ENCODE results near the gene ACACB.

DNA sequence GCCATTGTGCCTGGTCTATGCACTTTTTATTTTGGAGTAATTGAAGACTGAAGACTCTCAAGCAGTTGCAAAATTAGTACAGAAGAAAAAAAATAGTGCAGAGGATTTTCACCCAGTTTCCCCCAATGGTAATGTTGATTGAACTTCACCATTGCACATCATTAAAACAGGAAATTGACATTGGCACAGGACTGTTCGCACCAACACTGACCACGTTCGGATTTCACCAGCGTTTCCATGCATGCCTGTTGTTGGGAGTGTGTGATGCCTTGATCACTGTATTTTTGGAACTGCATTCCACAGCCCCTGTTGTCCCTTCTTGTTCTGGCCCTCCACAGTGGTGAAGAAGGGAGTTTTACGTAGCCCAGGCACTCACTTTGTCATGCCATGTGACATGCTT lies 125.5 kb downstream of the ACACB start:
- TF ChIP-seq, protein P1, sequence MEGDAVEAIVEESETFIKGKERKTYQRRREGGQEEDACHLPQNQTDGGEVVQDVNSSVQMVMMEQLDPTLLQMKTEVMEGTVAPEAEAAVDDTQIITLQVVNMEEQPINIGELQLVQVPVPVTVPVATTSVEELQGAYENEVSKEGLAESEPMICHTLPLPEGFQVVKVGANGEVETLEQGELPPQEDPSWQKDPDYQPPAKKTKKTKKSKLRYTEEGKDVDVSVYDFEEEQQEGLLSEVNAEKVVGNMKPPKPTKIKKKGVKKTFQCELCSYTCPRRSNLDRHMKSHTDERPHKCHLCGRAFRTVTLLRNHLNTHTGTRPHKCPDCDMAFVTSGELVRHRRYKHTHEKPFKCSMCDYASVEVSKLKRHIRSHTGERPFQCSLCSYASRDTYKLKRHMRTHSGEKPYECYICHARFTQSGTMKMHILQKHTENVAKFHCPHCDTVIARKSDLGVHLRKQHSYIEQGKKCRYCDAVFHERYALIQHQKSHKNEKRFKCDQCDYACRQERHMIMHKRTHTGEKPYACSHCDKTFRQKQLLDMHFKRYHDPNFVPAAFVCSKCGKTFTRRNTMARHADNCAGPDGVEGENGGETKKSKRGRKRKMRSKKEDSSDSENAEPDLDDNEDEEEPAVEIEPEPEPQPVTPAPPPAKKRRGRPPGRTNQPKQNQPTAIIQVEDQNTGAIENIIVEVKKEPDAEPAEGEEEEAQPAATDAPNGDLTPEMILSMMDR (IDR thresholded peaks at IDR 0.05) = no peak
- TF ChIP-seq POLR2A (IDR thresholded peaks at IDR 0.05) = no peak
